Uterus (tissue), 2 donors: ENCODE measurements around the gene ENGASE.

Source experiments
- CTCF ChIP-seq, 4 experiments: fragments of 200-600 bp in 2 of 4; fragments of 450-650 bp in 2 of 4; sonication (generic) in 2 of 4; IDR thresholded peaks; one replicate each; pipeline ENCODE4 v1.5.1; 2016 to 2019; ENCODE audit warnings: antibody characterized with exemption in 4 of 4, mild to moderate bottlenecking in 2 of 4, moderate library complexity in 1 of 4
- POLR2A ChIP-seq, 2 donors: fragments of 450-650 bp; IDR thresholded peaks; one replicate each; pipeline ENCODE4 v1.6.1; 2016; ENCODE audit warnings: antibody characterized with exemption in 2 of 2, mild to moderate bottlenecking in 1 of 2, moderate library complexity in 1 of 2

- TF ChIP-seq CTCF (IDR thresholded peaks at IDR 0.05) = no peak
- TF ChIP-seq POLR2A (IDR thresholded peaks at IDR 0.05) = no peak
These were observed 19.4 kb upstream of the ENGASE start for GRCh38 chr17:79055197-79055596.
